ENCODE data around the gene MME.

DNA sequence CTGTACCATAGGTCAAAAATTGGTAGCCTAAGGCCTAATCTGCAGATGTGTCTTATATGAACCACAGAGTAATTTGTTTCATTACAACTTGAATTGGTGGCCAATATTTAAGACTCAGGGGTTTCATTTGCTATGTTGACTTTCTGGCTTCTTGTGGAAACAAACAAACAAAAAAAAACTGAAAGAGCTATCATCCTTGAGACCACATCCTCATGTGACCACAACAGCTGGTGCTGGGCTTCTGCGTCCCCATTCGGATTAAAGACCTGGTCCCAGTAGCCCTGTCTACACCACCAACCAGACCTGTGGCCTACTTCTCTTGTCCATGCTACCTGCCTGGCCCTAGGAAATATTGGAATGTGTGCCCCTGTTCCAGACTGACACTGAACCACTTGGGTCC, 151.7 kb downstream of the MME start:
- TF ChIP-seq HNF4G (IDR thresholded peaks at IDR 0.05) (no peak), RXRA (IDR thresholded peaks at IDR 0.05) (no peak), TAF1 (conservative IDR thresholded peaks at IDR 0.05) (no peak), JUND (IDR thresholded peaks at IDR 0.05) (no peak), SP1 (IDR thresholded peaks at IDR 0.05) (no peak), YY1 (IDR thresholded peaks at IDR 0.05) (no peak), RAD21 (IDR thresholded peaks at IDR 0.05) (no peak), EGR1 (IDR thresholded peaks at IDR 0.05; ENCODE audit: low read depth in 2 of 2) (no peak), GABPA (IDR thresholded peaks at IDR 0.05 in 1 of 2, conservative IDR thresholded peaks at IDR 0.05 in 1 of 2) (no peak)
- TF ChIP-seq, protein P1, sequence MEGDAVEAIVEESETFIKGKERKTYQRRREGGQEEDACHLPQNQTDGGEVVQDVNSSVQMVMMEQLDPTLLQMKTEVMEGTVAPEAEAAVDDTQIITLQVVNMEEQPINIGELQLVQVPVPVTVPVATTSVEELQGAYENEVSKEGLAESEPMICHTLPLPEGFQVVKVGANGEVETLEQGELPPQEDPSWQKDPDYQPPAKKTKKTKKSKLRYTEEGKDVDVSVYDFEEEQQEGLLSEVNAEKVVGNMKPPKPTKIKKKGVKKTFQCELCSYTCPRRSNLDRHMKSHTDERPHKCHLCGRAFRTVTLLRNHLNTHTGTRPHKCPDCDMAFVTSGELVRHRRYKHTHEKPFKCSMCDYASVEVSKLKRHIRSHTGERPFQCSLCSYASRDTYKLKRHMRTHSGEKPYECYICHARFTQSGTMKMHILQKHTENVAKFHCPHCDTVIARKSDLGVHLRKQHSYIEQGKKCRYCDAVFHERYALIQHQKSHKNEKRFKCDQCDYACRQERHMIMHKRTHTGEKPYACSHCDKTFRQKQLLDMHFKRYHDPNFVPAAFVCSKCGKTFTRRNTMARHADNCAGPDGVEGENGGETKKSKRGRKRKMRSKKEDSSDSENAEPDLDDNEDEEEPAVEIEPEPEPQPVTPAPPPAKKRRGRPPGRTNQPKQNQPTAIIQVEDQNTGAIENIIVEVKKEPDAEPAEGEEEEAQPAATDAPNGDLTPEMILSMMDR (IDR thresholded peaks at IDR 0.05; ENCODE audit: low read depth, low read length, missing input control), result no peak
- TF ChIP-seq, protein P2, sequence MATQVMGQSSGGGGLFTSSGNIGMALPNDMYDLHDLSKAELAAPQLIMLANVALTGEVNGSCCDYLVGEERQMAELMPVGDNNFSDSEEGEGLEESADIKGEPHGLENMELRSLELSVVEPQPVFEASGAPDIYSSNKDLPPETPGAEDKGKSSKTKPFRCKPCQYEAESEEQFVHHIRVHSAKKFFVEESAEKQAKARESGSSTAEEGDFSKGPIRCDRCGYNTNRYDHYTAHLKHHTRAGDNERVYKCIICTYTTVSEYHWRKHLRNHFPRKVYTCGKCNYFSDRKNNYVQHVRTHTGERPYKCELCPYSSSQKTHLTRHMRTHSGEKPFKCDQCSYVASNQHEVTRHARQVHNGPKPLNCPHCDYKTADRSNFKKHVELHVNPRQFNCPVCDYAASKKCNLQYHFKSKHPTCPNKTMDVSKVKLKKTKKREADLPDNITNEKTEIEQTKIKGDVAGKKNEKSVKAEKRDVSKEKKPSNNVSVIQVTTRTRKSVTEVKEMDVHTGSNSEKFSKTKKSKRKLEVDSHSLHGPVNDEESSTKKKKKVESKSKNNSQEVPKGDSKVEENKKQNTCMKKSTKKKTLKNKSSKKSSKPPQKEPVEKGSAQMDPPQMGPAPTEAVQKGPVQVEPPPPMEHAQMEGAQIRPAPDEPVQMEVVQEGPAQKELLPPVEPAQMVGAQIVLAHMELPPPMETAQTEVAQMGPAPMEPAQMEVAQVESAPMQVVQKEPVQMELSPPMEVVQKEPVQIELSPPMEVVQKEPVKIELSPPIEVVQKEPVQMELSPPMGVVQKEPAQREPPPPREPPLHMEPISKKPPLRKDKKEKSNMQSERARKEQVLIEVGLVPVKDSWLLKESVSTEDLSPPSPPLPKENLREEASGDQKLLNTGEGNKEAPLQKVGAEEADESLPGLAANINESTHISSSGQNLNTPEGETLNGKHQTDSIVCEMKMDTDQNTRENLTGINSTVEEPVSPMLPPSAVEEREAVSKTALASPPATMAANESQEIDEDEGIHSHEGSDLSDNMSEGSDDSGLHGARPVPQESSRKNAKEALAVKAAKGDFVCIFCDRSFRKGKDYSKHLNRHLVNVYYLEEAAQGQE (IDR thresholded peaks at IDR 0.05), result no peak
- TF ChIP-seq, protein P3, sequence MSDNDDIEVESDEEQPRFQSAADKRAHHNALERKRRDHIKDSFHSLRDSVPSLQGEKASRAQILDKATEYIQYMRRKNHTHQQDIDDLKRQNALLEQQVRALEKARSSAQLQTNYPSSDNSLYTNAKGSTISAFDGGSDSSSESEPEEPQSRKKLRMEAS (IDR thresholded peaks at IDR 0.05), result no peak
- TF ChIP-seq, protein P4, sequence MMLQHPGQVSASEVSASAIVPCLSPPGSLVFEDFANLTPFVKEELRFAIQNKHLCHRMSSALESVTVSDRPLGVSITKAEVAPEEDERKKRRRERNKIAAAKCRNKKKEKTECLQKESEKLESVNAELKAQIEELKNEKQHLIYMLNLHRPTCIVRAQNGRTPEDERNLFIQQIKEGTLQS (IDR thresholded peaks at IDR 0.05), result no peak

Data from liver (tissue), 3 donors.